HPDE6-E6E7 (cell line): ENCODE data around the gene JMJD1C.
"Not testable (repeated sequence)": the region's sequence is repeated elsewhere in the genome, so short reads cannot be mapped to it uniquely, and the experiment has no call there.

Experiments
- DNase-seq: peaks from one replicate; pipeline ENCODE4 v3.0.0; 2011; ENCODE audit warnings: missing footprints; ENCODE audit errors: extremely low spot score

JMJD1C gene

GRCh38 chr10:63352976-63353375 lies 112.8 kb downstream of the JMJD1C start:
- DNase-seq: no peak

- no peak for DNase-seq
Observed at GRCh38 chr10:63348245-63348850, 117.4 kb downstream of the JMJD1C start.

GRCh38 chr10:63346015-63346441 lies 119.7 kb downstream of the JMJD1C start:
- no peak for DNase-seq

GRCh38 chr10:63344269-63344668 lies 121.5 kb downstream of the JMJD1C start:
- no peak for DNase-seq

GRCh38 chr10:63343476-63343875 lies 122.3 kb downstream of the JMJD1C start:
- DNase-seq: no peak

- DNase-seq: not testable (repeated sequence)
Observed at GRCh38 chr10:63339640-63340039, 126.1 kb downstream of the JMJD1C start.

- no peak for DNase-seq
Observed at GRCh38 chr10:63337455-63338251, 128.1 kb downstream of the JMJD1C start.

- DNase-seq: no peak
Observed at GRCh38 chr10:63331586-63331985, 134.2 kb downstream of the JMJD1C start.

GRCh38 chr10:63324495-63324854 lies 141.3 kb downstream of the JMJD1C start:
- no peak for DNase-seq

GRCh38 chr10:63323701-63324494 lies 141.9 kb downstream of the JMJD1C start:
- no peak for DNase-seq

GRCh38 chr10:63320683-63321082 lies 145.1 kb downstream of the JMJD1C start:
- DNase-seq: no peak

GRCh38 chr10:63319231-63319630 lies 146.5 kb downstream of the JMJD1C start:
- no peak for DNase-seq

- DNase-seq: no peak
Observed at GRCh38 chr10:63318491-63318890, 147.3 kb downstream of the JMJD1C start.

- no peak for DNase-seq
Observed at GRCh38 chr10:63314020-63314419, 151.8 kb downstream of the JMJD1C start.

- no peak for DNase-seq
Observed at GRCh38 chr10:63313066-63313717, 152.6 kb downstream of the JMJD1C start.

GRCh38 chr10:63308628-63309027 lies 157.1 kb downstream of the JMJD1C start:
- DNase-seq: no peak

- DNase-seq: no peak
Observed at GRCh38 chr10:63304146-63304545, 161.6 kb downstream of the JMJD1C start.

GRCh38 chr10:63300801-63301200 lies 165.0 kb downstream of the JMJD1C start:
- no peak for DNase-seq

- no peak for DNase-seq
Observed at GRCh38 chr10:63297941-63298340, 167.8 kb downstream of the JMJD1C start.

- DNase-seq: no peak
Observed at GRCh38 chr10:63294781-63295180, 171.0 kb downstream of the JMJD1C start.

- DNase-seq: not testable (repeated sequence)
Observed at GRCh38 chr10:63292847-63293246, 172.9 kb downstream of the JMJD1C start.

GRCh38 chr10:63288170-63288569 lies 177.6 kb downstream of the JMJD1C start:
- no peak for DNase-seq
